Left hindlimb (tissue), 1 donor: Measurements from ENCODE around the gene NKX6-2.
"Not testable (repeated sequence)": the region's sequence is repeated elsewhere in the genome, so short reads cannot be mapped to it uniquely, and the experiment has no call there.

Experiments
- DNase-seq: peaks from one replicate; pipeline ENCODE4 v3.0.0-alpha.2; 2018

Gene NKX6-2

GRCh38 chr10:132793871-132794849 lies 8.2 kb upstream of the NKX6-2 start:
- no peak for DNase-seq

DNA sequence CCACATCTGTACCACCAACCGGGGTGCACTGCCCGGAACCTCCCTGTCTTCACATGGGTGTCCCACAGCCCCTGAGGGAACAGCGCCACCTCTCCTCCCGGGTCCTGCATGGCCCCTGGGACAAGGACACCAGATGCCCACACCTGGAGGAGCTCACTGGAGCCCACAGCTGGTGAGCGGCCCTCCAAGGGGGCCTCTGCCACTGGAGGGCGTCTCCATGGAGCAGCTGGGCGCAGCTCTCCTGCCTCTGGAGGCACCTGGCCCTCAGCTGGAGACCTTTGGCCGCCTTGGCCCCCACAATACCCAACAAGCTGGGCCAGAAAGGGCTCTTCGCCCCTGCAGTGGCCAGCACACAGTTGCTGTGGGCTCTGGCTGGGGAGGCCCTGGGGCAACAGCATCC lies 7.3 kb upstream of the NKX6-2 start:
- DNase-seq = no peak

DNA sequence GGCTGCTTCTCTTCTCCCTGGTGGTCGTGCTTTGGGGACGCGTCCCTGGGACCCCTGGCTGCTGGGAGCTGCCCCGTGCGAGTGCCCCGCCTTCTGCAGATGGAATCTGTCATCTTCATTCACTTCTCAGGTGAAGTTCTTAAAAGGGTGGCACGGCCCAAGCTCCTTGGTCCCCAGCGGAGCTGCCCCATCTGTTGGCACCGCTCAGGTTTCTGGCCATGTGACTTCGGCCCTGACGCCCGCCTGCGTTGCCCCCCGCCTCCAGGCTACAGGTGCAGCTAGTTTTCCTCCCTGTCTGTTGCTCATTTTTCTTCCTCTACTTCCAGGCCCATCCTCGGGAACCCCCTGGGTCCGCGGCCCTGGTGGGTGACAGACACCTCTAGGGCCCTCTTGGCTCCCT lies 6.8 kb upstream of the NKX6-2 start:
- no peak for DNase-seq

DNA sequence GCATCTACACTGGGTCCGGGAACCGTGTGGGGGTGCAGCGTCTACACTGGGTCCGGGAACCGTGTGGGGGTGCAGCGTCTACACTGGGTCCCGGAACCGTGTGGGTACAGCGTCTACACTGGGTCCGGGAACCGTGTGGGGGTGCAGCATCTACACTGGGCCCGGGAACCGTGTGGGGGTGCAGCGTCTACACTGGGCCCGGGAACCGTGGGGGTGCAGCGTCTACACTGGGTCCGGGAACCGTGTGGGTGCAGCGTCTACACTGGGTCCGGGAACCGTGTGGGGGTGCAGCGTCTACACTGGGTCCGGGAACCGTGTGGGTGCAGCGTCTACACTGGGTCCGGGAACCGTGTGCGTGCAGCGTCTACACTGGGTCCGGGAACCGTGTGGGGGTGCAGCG lies 6.2 kb upstream of the NKX6-2 start:
- not testable (repeated sequence) for DNase-seq

GRCh38 chr10:132790934-132791829 lies 5.2 kb upstream of the NKX6-2 start:
- DNase-seq = no peak

DNA sequence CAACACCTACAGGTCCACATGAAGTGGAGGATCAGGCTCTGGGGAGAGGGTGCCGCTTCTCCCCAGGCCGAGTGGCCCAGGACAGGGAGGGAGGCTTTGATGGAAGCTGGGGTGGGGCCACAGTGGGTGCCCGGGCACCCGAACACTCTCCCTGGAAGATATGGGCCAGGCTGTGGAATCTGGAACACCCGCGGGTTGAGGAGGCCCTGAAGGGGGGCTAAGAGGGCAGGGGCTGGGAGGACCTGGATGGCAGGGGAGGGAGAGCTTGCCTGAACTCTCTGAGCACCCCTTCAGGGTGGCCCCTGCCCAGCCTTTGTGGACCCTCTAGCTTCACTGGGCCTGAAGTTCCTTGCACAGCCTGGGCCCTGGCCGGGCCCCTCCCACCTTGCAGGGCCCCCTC lies 4.5 kb upstream of the NKX6-2 start:
- no peak for DNase-seq

GRCh38 chr10:132789659-132790148 lies 3.8 kb upstream of the NKX6-2 start:
- no peak for DNase-seq

DNA sequence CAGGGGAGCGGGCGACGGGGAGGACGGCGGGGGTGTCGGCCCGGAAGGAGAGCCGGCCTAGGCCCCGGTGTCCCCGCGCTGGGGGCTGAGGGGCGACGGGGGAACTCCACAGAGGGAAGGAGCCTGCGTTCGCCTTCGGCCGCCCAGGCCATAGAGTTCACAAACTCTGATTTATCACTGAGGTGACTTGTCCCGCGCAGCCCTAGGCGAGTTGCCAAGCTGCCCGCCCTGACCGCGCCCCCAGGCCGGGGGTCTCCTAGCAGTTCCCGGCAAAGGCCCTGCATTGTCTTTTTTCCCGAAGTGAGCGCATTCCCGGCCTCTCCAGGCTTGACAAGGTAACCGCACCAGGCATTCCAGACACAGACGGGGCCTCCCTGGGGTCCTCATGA lies 2.9 kb upstream of the NKX6-2 start:
- no peak for DNase-seq

GRCh38 chr10:132788180-132788830 lies 2.4 kb upstream of the NKX6-2 start:
- DNase-seq = no peak

DNA sequence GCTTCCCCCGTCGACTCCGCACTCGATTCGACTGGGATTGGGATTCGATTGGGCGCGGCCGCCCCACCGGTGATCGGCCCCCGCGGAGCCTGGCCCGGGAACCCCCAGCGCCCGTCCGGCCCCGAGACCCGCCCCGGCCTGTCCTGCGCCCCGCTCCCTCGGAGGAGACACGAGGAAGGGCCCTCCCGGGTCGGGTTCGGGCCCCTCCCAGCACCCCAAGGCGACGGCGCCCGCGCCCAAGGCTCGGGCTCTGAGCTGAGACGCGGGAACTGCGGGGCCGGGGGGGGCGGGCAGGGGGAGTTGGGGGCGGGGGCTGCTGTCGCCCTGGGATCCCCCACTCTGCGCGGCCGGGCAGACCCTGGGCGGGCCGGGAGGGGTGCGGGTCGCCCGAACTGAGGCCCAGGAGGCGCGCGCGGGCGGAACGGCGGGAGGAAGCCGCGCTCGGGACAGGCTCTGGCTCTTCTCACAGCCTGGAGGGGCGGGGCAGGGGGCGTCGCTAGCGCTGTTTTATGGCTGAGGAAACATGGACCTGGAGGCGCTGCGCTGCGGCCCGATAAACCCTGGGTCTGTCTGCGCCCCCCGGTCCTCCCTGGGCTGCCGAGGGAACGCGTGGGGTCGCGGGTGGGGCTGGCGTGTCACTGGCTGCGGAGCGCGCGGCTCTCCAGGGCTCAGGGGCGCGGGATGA lies 1.7 kb upstream of the NKX6-2 start:
- DNase-seq = no peak

- DNase-seq = no peak
Measured at GRCh38 chr10:132786884-132787494, 1.0 kb upstream of the NKX6-2 start.

DNA sequence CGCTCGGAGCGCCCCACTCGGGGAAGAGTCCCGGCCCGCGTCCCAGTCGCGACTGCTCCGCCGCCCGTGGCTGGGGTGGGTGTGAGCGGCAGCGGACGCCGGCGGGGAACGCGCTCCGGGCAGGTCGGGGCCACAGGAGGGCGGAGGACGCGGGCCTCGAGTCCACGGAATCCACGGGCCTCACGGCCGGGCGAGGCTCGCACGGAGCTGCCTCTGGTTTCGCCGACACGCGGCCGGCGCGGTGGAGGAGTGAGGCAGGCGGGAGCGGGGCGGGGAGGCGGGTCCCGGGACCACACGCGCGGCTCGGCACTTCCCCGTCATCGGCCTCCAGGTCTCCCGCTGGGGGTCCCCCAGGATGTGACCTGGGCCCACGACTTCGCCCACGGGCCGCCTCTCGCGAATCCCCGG lies 533 bp upstream of the NKX6-2 start:
- no peak for DNase-seq

DNA sequence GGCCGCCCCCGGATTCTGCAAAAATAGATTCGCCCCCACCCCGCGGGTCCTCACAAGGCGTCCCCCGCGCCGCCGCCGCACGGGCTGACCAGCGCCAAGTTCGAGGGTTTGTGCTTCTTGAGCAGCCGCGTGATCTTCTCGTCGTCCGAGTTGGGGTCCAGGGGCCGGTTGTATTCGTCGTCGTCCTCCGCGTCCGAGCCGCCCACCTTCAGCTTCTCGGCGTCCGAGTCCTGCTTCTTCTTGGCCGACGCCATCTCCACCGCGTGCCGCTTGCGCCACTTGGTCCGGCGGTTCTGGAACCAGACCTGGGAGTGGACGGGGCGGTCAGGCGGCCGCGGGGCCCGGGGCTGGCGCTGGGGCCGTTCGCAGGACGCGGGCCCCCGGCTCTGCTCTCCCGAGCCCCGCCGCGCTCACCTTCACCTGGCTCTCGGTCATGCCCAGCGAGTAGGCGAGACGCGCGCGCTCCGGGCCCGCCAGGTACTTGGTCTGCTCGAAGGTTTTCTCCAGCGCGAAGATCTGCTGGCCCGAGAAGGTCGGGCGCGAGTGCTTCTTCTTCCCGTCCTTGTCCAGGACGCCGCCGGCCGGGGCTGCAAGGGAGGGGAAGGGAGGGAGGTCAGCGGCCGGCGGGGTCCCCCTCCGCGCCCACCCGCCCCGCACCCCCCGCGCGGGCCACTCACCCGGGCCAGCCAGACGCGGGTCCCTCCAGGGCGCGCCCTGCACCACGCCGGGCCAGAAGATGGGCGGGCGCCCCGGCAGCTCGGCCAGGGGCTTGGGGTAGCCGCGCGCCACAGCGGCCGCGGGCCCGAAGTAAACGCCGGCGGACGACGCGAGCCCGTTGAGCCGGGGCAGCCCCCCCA lies 853 bp downstream of the NKX6-2 start:
- no peak for DNase-seq

DNA sequence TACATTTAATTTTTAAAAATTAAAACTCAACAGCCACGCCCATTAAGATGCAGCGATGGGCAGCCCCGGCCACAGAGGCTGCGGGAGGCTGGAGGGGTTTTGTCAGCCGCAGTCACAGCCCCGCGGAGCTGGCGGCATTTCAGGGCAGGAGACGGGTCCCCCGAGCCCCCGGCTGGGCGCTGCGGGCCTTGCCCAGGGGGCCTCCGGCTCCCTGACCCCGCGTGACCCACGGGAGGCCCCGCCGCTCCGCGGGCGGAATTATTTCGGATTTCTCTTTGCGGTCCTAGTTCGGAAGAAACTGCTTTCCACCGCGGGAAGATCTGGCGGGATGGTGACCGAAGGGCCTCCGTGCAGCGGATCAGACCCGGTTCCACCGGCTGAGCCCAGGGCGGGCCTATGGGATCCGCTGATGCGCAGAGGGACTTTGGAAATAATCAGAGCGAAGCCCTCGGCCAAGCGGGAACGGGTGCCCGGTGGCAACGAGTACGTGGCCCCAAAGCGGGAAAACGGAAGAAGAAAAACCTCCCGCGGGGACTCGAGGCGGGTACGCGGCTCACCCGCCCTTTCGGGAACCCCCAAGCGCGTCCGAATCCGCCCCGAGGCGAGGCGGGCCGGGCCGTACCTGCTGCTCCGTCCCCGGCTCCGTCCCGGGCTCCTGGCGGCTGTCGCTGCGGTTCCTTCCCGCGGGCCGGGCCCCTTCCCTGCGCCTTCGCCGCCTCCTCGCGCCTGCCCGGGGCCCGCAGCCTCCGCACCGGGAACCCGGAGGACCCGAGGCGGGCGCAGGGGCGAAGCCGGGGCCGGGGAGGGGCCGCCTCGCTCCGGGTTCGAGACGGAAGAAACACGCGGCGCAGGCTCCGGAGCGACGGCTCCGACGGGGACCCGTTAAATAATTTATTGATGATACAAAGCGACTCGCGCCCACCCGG lies 1.7 kb downstream of the NKX6-2 start:
- DNase-seq = no peak

DNA sequence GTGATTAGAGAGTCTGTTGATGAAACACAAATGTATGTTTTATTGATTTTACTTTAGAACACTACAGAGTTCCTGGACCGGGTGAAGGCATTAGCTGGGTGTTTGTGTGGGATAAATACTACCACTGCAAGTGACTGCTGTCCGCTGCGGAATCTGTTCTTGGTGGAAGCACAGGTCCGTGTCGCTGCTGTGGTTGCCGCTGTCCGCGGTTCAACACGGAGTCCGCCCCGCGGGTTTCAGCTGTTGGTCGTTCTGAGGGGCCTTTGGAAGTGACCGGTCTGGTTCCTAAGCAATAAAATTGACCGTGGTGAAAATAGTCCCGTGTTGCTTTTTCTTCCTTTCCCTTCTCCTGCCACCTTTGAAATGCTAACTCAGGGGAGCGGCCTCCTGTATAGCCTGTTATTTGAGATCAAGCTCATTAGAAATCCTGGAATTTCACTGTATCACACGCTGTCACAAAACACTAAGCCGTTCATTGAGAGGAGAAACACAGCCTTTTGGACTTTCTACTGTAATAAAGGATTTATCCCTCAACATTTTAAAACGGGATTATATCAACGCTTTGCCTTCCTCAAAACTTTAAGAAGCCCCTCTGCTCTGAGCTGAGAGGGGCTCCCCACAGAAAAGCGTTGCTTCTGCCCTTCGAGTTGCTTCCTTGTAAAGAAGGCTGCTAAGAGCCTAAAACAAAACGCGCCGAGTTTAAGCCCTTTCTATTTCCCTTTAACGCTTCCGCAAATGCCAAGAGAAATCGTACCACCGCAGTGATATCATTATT lies 2.6 kb downstream of the NKX6-2 start:
- no peak for DNase-seq

GRCh38 chr10:132781556-132781955 lies 4.4 kb downstream of the NKX6-2 start:
- no peak for DNase-seq

- no peak for DNase-seq
Measured at GRCh38 chr10:132780356-132780755, 5.6 kb downstream of the NKX6-2 start.

GRCh38 chr10:132779549-132780294 lies 6.2 kb downstream of the NKX6-2 start:
- no peak for DNase-seq
